GM12874 (cell line): ENCODE data around the gene CEP162.

Source experiments
- TF ChIP-seq, protein P1 (sequence below): IDR thresholded peaks from 2 replicates; pipeline ENCODE4 v1.5.1; 2011; ENCODE audit warnings: low read depth, mild to moderate bottlenecking, control low read depth, low read length, moderate library complexity; ENCODE audit not compliant: insufficient read depth

The CEP162 gene

GRCh38 chr6:84137051-84137375 lies 90.4 kb downstream of the CEP162 start:
- TF ChIP-seq, protein P1, sequence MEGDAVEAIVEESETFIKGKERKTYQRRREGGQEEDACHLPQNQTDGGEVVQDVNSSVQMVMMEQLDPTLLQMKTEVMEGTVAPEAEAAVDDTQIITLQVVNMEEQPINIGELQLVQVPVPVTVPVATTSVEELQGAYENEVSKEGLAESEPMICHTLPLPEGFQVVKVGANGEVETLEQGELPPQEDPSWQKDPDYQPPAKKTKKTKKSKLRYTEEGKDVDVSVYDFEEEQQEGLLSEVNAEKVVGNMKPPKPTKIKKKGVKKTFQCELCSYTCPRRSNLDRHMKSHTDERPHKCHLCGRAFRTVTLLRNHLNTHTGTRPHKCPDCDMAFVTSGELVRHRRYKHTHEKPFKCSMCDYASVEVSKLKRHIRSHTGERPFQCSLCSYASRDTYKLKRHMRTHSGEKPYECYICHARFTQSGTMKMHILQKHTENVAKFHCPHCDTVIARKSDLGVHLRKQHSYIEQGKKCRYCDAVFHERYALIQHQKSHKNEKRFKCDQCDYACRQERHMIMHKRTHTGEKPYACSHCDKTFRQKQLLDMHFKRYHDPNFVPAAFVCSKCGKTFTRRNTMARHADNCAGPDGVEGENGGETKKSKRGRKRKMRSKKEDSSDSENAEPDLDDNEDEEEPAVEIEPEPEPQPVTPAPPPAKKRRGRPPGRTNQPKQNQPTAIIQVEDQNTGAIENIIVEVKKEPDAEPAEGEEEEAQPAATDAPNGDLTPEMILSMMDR: no peak

GRCh38 chr6:84136364-84137050 lies 90.9 kb downstream of the CEP162 start:
- TF ChIP-seq, protein P1: no peak

DNA sequence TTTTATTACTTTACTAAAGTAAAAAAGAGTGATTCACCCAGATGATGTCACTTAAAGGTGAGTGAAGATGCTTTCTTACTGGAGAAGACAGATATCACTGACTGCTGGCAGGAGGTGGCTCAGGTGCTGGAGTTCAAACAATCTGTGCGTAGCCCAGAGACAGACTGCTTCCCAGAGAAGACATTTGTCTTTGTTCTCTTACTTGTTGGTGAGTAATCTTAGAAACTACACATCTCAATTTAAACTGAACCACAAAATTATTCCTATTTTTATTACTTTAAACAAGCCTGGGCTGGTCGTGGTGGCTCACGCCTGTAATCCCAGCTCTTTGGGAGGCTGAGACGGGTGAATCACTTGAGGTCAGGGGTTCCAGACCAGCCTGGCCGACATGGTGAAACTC lies 92.2 kb downstream of the CEP162 start:
- TF ChIP-seq, protein P1: no peak

DNA sequence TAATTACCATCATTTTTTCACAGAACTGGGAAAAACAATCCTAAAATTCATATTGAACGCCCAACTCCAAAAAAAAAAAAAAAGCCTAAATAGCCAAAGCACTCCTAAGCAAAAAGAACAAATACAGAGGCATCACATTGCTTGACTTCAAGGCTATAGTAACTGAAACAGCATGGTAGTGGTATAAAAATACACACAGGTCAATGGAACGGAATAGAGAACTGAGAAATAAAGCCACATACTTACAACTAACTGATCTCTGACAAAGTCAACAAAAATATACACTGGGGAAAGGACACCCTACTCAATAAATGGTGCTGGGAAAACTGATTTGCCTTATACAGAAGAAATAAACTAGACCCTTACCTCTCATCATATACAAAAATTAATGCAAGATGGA lies 104.3 kb downstream of the CEP162 start:
- TF ChIP-seq, protein P1: no peak

DNA sequence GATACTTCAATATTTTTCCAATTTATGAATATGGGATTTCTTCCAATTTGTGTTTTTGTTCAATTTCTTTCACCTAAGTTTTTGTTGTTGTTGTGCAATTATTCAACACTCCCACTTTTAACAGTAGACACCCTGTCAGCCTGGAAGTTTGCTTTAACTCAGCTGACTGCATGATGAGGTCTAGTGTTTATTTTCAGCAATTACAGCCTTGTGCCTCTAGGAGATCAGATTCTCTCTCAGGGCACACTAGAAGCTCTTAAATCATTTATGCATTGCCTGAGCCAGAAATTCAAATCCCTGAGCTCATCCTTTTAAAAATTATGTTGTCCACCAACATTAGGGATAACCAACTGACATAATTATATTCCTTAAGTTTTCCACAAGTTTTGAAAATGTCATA lies 108.2 kb downstream of the CEP162 start:
- TF ChIP-seq, protein P1: no peak

DNA sequence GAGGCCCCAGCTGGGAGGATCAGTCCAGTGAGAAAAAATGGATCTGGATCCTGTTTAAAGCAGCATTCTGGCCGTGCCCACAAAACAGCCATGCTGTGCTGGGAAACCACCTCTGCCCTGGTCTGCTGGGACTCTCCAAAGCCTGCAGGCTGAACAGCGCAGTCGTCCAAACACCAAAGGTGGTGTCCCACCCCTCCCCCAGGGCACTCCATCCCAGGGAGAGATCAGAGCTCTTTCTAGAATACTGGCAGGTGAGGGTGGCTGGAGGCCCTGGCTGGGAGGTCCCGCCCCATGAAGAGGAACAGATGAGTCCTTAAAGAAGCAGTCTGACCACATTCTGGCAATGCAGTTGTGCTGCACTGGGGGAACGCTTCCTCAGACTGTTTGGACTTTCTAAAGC lies 109.3 kb downstream of the CEP162 start:
- TF ChIP-seq, protein P1: no peak

- TF ChIP-seq, protein P1: no peak
Observed at GRCh38 chr6:84107495-84107894, 119.9 kb downstream of the CEP162 start.

- TF ChIP-seq, protein P1: no peak
Observed at GRCh38 chr6:84103029-84103428, 124.4 kb downstream of the CEP162 start.
